HG03280 (cell line): Measurements from ENCODE around the gene SUMF1.
A peak's percentile ranks its signal among the peaks of the same experiment; 100 is the strongest.

Source experiments
- ATAC-seq: cut with Tn5 transposase; IDR thresholded peaks from one replicate; pipeline ENCODE4 v1.9.1; 2021; ENCODE audit warnings: mild to moderate bottlenecking, moderate library complexity; ENCODE audit not compliant: unreplicated experiment

Gene SUMF1

DNA sequence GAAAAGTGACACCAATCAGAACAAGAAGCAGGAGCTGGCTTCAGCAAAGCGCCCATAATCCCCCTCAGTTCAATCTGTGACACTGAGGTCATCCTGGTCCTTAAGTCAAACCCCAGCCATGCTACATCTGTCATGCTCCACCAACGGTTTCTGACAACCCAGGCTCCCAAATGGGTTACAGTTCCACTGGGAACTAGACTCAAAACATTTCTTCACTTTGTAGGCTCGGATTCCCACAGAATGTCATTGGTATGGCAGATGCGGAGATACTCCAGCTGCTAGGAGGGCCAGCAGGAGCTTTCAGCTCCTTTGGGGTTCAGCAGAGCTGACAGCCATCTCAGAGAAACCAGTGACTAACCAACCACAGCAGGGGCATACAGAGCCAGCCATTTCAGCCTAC is 48.9 kb downstream of the SUMF1 start:
- ATAC-seq = no peak

DNA sequence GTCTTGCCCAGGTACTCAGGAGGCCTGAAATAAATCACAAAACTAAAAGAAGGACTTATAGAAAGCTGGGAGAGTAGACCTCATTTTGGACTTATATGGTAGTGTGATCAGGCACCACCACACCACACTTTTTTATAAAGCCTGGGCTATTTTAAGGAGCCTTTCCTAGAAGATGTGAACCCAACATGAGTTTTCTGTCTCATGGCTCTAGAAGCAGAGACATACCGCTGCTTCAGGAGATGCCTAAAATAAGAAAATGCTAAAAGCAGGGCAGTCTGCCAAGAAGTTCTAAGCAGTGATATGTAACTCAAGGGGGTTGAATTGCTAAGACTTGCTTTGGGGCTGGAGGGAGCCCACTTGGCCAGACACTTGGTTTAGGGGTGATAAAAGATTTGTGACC is 49.6 kb downstream of the SUMF1 start:
- no peak for ATAC-seq

DNA sequence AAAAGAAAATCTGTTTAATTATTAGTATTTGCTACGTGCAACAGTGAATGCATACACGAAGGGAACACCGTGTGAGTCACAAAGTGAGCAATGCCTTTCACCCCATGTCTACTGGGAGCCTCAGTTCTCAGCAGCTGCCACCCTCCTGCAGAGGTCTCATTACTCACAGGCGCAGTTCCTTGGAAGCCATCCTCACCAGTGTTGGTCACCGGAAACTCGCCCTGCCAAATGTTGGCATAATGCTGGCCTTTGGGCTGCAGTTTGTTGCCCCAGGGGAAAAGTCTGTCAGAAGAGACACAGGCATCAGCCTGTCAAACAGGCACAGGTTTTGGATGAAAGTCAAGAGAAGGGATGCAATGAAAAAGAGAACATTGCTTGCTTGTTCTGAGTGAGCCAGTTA is 50.1 kb downstream of the SUMF1 start:
- no peak for ATAC-seq

DNA sequence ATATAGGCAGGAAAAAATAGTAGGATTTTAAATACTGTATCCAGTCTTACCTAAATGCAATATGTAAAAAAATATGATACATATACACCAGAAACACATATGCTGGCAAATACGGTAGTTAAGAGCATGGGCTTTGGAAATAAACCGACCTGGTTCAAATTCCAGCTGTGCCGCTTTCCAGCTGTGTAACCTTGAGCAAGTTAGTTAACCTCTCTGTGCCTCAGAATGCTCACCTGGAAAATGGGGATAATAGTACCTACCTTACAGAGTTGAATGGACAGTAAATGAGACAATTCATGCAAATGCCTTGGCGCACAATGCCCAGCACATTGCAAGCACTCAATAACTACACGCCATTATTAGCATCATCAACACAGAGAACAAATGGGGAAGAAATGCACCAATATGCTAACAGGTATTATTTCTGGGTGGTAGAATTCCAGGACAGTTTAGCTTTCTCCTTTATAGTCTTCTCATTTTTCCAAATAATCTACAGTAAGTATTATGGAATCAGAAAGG is 50.6 kb downstream of the SUMF1 start:
- no peak for ATAC-seq

DNA sequence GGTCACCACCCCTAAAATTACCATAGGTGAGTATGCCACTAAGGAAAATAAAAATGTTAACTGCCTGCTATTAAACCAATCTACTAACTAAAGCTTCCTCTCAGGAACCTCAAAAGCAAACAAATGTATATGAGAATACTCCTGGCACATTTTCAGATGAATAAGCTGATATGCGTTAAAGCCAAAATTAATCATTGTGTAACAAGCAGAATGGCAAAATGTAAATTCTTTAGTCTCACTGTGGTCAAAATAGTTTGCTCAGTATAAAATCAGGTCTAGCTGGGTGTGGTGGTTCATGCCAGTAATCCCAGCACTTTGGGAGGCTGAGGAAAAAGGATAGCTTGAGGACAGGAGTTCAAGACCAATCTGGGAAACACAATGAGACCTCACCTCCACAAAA is 53.6 kb downstream of the SUMF1 start:
- ATAC-seq = no peak

DNA sequence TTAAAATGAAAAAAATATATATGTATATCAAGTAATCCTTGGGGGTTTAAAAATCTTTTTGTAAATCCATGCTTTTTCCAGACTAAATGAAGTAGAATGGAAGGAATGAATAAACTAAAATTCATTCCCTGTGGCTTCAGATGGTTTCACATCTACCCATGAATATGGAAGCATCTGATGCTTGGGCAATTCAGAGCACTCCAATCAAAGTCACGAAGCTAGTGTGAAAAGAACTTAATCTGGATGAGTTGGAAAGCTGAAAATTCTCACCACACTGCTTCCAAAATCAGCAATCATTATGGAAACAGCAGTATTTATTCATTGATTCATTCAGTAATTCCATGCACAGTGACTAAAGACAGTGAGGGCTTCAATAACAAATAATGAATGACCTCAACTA is 55.2 kb downstream of the SUMF1 start:
- no peak for ATAC-seq

DNA sequence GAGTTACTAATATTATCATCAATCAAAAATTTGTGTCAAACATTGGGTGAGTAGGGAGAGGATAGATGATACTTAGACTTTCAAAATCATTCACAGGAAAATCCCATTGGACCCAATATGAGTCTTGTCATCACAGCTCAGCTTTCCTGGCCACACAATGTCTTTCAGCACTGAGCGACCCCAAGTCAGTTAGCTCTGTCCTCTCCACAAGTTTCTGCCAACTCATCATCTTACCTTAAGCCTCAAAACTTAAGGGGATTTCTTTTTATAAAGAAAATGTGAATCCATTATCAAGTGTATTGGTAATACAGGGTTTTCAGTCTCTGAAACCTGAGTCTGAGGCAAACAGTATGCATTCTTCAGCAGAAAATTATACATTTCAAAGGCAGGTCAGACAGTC is 55.8 kb downstream of the SUMF1 start:
- ATAC-seq = no peak

DNA sequence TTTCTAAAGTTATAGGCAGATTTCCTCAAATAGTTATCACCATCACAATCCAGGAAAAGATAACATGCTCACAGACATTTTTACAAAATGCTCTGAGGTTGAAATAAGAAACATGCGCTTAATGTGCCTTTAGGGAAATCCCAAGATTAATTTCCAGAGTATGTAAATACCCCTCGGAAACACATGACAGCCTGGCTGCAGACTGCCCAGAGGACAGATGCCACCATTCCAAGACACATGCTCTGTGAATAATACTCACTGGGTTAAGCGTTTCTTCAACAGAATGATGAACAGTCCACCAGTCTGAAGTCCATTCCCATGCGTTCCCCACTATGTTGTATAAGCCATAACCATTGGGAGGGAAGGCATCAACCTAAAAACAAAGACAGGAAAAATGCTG is 56.5 kb downstream of the SUMF1 start:
- ATAC-seq = no peak

DNA sequence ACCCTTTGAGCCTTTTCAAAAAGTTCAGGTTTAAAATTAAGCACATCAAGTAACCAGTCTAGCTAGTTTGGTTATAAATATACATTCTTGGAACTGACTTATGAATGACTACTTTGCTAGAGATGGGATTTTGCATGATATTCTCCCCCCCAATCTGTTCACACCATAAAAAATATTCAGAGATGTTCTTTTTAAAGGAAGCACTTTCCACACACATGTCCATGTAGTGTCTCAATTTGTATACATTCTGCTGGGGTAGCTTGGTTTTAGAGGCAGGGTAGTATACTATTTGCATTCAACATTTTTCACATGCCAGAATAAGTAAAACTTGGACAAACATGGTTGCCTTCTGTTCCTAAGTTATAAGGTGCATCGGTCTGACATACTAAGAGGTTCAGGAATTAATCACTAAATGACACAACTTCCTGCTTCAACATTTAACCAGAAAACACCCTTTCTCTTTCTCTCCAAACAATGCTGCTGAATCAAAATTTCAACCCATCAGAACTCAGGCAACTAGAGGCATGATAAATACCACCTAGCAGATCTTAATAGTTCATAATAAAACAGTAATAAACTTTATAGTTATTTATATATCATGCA is 57.0 kb downstream of the SUMF1 start:
- no peak for ATAC-seq

DNA sequence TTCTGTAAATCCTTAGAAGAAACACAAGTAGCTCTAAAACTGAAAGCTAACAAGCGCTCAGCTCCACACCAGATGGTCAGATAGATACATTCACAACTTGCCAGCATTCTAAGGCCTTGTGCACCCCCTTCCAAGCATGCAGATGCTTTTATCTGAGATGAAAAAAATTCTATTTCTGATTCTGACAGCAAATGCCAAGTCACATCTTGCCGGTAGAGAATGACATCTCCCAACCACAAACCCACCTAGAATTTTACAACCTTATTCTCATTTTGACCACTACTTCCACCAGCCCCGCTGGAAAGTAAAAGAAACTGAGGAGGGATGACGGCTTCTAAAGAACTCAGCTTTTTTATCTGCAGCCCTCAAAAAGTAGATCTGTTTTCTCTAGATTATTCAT is 57.7 kb downstream of the SUMF1 start:
- no peak for ATAC-seq

DNA sequence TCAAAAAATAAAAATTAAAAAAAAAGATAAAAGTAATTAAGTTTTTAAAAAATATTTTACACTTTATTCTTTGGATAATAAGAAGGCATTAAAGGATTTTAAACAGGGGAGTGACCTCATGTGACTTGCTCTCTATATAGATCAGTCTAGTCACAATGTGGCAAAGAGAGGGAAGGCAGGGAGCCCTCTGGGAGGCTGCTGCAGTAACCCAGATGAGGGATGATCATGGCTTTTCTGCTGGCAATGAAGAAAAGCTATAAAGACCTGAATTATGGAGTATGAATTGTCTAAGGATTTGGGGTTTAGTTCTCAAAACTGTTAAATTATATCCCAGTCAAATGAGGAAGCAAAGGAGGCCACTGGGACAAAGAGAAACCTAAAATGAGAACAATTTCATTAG is 58.1 kb downstream of the SUMF1 start:
- no peak for ATAC-seq

DNA sequence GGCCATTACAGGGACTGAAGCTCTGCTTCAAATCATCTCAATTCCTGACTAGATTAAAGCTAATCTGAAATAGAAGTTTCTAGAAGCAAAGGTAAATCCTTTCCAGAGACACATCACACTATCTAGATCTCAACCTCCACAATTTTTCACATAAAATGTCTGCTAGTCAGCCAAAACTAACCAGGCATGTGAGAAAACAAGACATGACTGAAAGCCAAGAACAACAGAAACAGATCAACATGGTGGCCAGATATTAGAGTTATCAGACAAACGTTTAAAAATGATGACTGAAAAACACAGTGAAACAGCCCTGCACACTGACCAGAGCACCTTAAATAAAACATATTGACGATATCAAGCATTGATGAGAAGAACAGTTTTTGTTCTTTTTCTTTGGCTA is 59.1 kb downstream of the SUMF1 start:
- no peak for ATAC-seq

DNA sequence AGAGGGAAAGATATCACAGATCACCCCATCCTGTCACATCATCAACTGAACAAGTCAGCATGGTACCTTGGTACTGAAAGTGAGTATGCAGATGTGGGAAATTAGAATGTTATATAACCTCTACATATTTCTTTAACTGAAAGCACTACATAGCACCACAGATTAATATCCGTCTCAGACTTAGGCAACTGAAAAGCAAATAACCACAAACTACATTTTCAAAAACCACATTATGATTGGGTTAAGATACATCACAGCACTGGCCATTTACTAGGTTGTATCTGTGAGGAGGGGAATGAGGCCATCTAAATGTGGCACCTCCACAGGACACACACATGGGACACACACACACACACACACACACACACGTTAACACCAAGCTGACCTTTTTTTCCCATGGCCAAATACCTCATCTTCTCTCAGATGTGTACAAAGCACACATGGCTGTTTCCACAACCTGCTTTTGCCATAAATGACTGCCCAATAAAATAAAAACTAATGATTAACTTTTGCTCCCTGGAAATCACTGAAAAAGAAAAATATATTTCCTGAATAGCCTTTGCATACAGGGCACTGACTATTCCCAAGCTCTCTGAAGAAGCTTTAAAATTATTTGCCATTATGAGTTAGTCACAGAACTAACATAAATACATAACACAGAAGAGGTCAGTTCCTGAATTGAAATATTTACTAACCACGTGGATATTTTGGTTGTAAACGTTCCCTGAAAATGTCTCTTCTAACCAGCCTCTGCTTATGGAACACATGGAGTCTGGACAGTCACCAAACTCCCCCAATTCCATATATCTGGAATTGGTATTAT is 60.1 kb downstream of the SUMF1 start:
- peak; percentile 69 for ATAC-seq

DNA sequence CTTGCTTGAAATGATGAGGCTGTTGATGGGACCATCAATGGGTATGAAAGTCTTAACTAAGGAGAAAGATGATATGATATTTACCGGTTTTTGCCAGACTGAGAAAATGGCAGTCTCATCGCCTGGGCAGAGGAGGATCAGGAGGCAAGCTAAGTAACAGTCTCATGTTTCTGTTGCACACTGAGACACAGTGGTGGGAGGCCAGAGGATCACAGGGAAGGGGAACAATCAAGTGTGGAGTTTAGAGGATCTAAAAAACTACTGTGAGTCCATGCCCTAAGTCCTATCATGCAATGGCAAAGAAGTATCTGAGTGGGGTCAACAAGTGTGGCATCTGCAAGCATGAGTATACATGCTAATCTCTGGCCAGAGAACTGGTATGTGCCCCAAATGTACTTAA is 62.2 kb downstream of the SUMF1 start:
- no peak for ATAC-seq

DNA sequence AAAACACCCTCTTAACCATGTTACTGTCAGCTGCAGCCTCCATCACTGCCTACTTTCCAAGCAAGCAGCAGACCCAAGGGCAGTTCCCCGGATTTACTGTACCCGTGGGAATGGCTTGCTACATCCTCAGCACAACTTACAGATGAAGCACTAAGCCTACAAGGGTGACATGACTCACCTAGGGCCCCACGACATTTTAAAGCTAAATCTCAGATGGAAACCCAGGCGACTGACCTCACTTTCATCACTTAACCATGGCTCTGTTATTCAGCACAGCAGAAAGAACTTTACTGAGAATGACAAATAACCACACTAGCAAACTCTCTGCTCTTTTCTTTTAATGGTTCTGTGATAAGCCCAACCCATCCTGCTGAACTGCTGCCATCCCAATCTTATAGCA is 65.6 kb downstream of the SUMF1 start:
- no peak for ATAC-seq

DNA sequence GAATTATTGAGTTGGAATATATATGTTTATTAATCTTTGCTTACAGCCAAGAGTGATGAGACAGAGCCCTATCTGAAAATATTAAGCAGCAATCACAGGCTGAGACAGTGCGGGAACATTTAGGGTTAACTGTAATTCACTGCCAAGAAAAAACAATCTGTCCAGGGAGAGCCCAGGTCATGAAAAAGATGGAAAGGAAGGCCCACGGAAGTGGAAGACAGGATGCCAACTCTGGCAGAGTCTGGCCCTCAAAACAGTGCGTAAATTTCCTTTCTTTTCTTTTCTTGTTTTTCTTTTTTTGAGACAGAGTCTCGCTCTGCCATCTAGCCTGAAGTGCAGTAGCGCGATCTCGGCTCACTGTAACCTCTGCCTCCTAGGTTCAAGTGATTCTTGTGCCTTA is 67.6 kb downstream of the SUMF1 start:
- no peak for ATAC-seq

DNA sequence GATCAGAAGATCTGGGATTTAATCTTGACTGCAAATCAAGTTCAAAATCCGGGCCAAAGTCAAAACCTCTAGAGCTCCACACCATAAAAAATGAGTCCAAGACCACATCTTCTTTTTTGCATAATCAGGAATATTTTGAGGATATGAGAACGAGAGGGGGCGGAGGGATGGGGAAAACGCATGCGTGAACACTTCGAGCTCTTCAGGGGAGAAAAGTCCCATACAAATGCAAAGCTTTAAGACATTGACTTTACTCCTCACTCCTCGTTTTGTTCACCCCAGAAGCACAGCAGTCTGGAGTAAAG is 68.2 kb downstream of the SUMF1 start:
- ATAC-seq = no peak

DNA sequence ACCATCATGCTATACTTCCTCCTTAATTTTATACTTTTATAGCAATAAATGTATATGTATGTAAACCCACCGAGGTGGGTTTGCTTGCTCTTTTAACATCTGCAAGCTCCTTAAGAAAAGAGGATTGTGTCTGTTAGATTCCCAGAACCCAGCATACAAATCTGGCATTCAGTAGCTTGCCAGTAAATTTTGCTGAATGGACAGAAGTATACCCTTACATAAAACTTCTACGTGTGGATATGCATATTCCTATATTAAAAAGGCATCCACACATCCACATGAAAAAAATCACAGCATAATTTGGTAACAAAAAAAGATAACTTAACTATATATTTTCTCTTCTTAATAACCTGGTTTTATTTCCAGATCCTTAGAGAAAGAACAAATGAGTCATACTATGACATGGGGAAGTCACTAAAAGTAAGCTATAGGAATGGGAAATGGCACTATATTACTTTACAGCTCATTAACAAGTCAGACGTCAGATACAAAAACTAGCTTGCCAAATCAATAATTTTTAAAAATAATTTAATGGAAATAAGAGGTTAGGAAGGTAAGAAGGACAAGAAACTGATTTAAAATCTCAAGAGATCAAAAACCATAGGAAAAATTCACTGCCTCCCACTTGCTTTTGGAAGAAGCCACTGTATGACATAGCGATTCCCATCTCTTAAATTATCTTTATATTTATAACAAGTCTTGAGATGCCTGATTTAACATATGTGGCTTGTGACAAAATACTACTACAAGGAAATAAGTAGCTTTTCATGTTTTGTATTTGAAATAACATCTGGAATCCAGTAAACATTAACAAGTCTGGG is 68.7 kb downstream of the SUMF1 start:
- no peak for ATAC-seq

DNA sequence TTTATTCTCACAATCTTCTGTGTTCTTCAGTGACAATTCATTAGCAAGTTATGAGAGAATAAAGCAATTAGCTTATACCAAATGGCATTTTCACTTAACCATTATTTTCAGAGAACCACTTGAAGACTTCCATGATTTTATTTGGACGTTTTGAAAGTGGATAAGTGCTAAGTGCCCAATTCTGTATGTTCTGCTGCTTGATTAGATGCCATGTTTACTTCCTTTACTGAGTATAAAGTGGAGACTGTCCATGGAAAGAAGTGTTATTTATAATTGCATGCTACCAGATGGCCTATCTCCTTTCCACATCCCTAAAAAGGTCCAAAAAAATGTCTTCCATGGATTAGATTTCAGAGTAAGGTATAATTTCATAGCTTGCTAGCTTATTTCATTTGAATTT is 69.6 kb downstream of the SUMF1 start:
- no peak for ATAC-seq

DNA sequence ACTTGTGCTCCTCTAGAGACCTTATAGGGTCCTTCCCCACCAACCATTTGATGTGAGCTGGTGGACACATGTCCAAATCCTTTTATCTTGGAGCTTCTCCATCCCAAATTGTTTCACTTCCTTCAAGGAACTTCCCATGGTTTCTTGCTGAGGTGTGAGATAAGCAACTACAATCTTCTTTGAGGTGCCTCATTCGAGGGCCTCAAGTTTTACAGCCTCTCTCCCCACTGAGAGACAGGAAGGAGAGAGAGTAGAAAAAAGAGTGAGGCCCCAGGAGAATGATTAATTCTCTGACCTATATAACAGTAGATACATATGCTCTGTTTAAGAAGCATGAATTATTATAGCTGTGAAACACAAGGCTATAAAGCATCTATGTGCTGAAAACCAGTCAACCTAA is 70.5 kb downstream of the SUMF1 start:
- no peak for ATAC-seq

DNA sequence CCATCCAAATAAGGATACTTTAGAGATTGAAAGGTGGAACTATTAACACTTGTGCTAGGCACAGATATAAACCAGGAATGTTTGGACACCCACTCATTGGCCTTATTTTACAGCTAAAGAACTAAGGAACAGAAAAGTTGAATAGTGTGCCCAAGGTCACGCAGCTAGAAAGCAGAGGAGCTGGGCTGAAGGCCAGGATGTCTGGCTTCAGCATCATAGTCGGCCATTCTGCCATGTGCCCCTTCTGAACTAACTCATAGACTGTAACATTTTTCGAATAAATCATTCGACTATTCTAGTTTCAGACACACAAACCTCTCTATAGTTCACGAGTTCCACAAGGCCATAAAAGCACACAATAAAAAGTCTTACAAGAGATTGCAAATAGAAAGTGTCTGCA is 71.1 kb downstream of the SUMF1 start:
- no peak for ATAC-seq

DNA sequence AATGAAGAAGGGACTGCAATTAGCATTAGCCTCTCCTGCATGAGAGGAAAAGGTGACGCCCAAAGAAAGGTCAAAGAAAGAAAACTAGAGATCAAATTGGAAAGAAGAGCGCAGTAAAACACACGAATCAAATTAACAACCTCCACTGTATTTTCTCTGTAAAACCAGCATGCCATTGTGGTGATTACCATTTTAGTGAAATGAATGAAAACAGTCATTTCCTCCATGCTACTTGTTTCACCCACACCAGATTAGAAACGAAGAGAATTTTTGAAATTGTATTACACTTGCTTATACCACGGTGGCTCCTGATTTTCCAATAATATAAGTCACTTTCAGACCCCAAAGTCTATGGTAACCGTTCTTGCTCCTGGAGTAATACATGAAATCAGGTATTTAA is 71.6 kb downstream of the SUMF1 start:
- no peak for ATAC-seq
